HEK293 (cell line): Measurements from ENCODE around the gene CEP72.

Experiments
- CTCF ChIA-PET: fragments of 350-600 bp; formaldehyde crosslinking; extraction: SDS; loops from one replicate; lab custom pipeline; 2021; ENCODE audit warnings: antibody characterized with exemption; lab: Yijun Ruan, JAX
- POLR2A ChIA-PET: fragments of 300-600 bp; formaldehyde crosslinking; extraction: SDS; loops from one replicate; lab custom pipeline; 2020; ENCODE audit warnings: antibody characterized with exemption, inconsistent platforms; lab: Yijun Ruan, JAX
- H3K27ac ChIP-seq: fragments of 200-500 bp; sonication (Bioruptor generic); 2 replicates; pipeline ENCODE4 v1.5.1; 2014; ENCODE audit warnings: low read depth, low read length, control low read depth, inconsistent platforms; ENCODE audit errors: extremely low read depth
- H3K36me3 ChIP-seq, 2 experiments: fragments of 200-500 bp in 1 of 2; sonication (Bioruptor generic) in 1 of 2; 1 replicate in 1 of 2; 2 replicates in 1 of 2; pipeline ENCODE4 v1.5.1; 2014 to 2017; ENCODE audit warnings: inconsistent platforms in 2 of 2, low read length in 2 of 2; ENCODE audit not compliant: control insufficient read depth in 2 of 2, insufficient read depth in 1 of 2
- H3K4me1 ChIP-seq: fragments of 200-500 bp; sonication (Bioruptor generic); 2 replicates; pipeline ENCODE4 v1.5.1; 2014; ENCODE audit warnings: mild to moderate bottlenecking, low read length, inconsistent platforms; ENCODE audit not compliant: control insufficient read depth, insufficient read depth
- H3K4me3 ChIP-seq: 2 replicates; pipeline ENCODE4 v1.5.1; 2011; ENCODE audit warnings: low read depth, mild to moderate bottlenecking, control low read depth, low read length, moderate library complexity
- H3K9me3 ChIP-seq: fragments of 200-500 bp; sonication (Bioruptor generic); 2 replicates; pipeline ENCODE4 v1.5.1; 2014; ENCODE audit warnings: low read depth, low read length, inconsistent platforms; ENCODE audit not compliant: control insufficient read depth, insufficient read depth
- FEZF1 ChIP-seq: fragments of 450-650 bp; formaldehyde crosslinking; IDR thresholded peaks from 2 replicates; pipeline ENCODE4 v1.5.1; 2016; ENCODE audit warnings: missing biosample characterization, missing genetic modification characterization
- GLIS2 ChIP-seq: fragments of 450-650 bp; formaldehyde crosslinking; IDR thresholded peaks from 2 replicates; pipeline ENCODE4 v1.5.1; 2016; ENCODE audit warnings: missing biosample characterization, missing genetic modification characterization
- IKZF3 ChIP-seq: fragments of 450-650 bp; IDR thresholded peaks from 2 replicates; pipeline ENCODE4 v1.5.0; 2018; ENCODE audit warnings: missing biosample characterization, mild to moderate bottlenecking, missing genetic modification characterization, moderate library complexity
- INSM2 ChIP-seq: fragments of 450-650 bp; formaldehyde crosslinking; IDR thresholded peaks from 2 replicates; pipeline ENCODE4 v1.5.1; 2016; ENCODE audit warnings: missing biosample characterization, missing genetic modification characterization
- KLF10 ChIP-seq: fragments of 450-650 bp; IDR thresholded peaks from 2 replicates; pipeline ENCODE4 v1.5.1; 2018; ENCODE audit warnings: missing biosample characterization, mild to moderate bottlenecking, missing genetic modification characterization
- SCRT1 ChIP-seq: fragments of 450-650 bp; formaldehyde crosslinking; IDR thresholded peaks from 2 replicates; pipeline ENCODE4 v1.5.1; 2016; ENCODE audit warnings: missing biosample characterization, missing genetic modification characterization, borderline replicate concordance
- SETDB1 ChIP-seq: IDR thresholded peaks from one replicate; pipeline ENCODE4 v1.6.1; 2017; ENCODE audit warnings: mild to moderate bottlenecking, low read length, moderate library complexity, mixed read lengths; ENCODE audit not compliant: insufficient read length
- YY1 ChIP-seq: fragments of 450-650 bp; formaldehyde crosslinking; IDR thresholded peaks from 2 replicates; pipeline ENCODE4 v1.5.1; 2018; ENCODE audit warnings: missing biosample characterization, missing genetic modification characterization
- ZNF146 ChIP-seq: fragments of 450-650 bp; formaldehyde crosslinking; IDR thresholded peaks from 2 replicates; pipeline ENCODE4 v1.5.1; 2016; ENCODE audit warnings: missing biosample characterization, missing genetic modification characterization
- ZNF280D ChIP-seq: fragments of 450-650 bp; formaldehyde crosslinking; IDR thresholded peaks from 2 replicates; pipeline ENCODE4 v1.5.1; 2016; ENCODE audit warnings: missing biosample characterization, missing genetic modification characterization
- ZNF292 ChIP-seq: fragments of 450-650 bp; formaldehyde crosslinking; IDR thresholded peaks from 2 replicates; pipeline ENCODE4 v1.5.1; 2016; ENCODE audit warnings: low read depth, missing biosample characterization, missing genetic modification characterization, borderline replicate concordance
- ZNF391 ChIP-seq: fragments of 450-650 bp; formaldehyde crosslinking; IDR thresholded peaks from 2 replicates; pipeline ENCODE4 v1.5.1; 2016; ENCODE audit warnings: low read depth, missing biosample characterization, missing genetic modification characterization, borderline replicate concordance
- ZNF433 ChIP-seq: fragments of 450-650 bp; formaldehyde crosslinking; IDR thresholded peaks from 2 replicates; pipeline ENCODE4 v1.5.1; 2016; ENCODE audit warnings: missing biosample characterization, missing genetic modification characterization, low read depth
- ZNF530 ChIP-seq: fragments of 450-650 bp; formaldehyde crosslinking; IDR thresholded peaks from 2 replicates; pipeline ENCODE4 v1.5.1; 2016; ENCODE audit warnings: low read depth, missing biosample characterization, missing genetic modification characterization
- ZNF768 ChIP-seq: fragments of 450-650 bp; formaldehyde crosslinking; IDR thresholded peaks from 2 replicates; pipeline ENCODE4 v1.5.1; 2018; ENCODE audit warnings: missing biosample characterization, mild to moderate bottlenecking, missing genetic modification characterization
- ZNF785 ChIP-seq: fragments of 450-650 bp; formaldehyde crosslinking; IDR thresholded peaks from 2 replicates; pipeline ENCODE4 v1.5.1; 2016; ENCODE audit warnings: missing biosample characterization, missing genetic modification characterization
- ZNF791 ChIP-seq: fragments of 450-650 bp; formaldehyde crosslinking; IDR thresholded peaks from 2 replicates; pipeline ENCODE4 v1.5.1; 2016; ENCODE audit warnings: missing biosample characterization, missing genetic modification characterization
- TF ChIP-seq, protein P1 (sequence below): fragments of 450-650 bp; formaldehyde crosslinking; IDR thresholded peaks from 2 replicates; pipeline ENCODE4 v1.5.1; 2016; ENCODE audit warnings: missing biosample characterization, missing genetic modification characterization, low read depth
- TF ChIP-seq, protein P2 (sequence below): fragments of 450-650 bp; formaldehyde crosslinking; IDR thresholded peaks from 2 replicates; pipeline ENCODE4 v1.5.1; 2017; ENCODE audit warnings: missing biosample characterization, missing genetic modification characterization
- TF ChIP-seq, protein P3 (sequence below): fragments of 450-650 bp; formaldehyde crosslinking; IDR thresholded peaks from 2 replicates; pipeline ENCODE4 v1.5.1; 2016; ENCODE audit warnings: missing biosample characterization, missing genetic modification characterization, borderline replicate concordance

Gene CEP72

DNA sequence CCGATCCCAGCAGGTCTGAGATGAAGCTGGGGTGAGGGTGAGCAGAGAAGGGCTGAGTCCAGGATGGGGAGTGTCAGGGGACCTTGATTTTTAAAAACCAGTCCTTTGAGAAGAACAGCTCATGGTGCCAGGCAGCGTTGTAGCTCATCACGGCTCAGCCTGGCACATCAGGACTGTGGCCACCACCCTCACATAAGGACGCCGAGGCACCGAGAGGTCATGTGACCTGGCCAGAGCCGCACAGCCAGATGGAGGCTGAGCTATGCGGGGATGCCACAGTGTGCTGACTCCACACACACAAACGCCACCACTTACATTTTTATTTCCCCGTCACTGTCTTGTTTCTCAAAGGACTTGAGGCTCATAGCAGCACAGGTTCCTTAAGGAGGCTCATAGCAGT, 32.9 kb upstream of the CEP72 start (continued):
- no peak for TF ChIP-seq ZNF785 (tag by site-specific recombination)
- TF ChIP-seq, protein P1, sequence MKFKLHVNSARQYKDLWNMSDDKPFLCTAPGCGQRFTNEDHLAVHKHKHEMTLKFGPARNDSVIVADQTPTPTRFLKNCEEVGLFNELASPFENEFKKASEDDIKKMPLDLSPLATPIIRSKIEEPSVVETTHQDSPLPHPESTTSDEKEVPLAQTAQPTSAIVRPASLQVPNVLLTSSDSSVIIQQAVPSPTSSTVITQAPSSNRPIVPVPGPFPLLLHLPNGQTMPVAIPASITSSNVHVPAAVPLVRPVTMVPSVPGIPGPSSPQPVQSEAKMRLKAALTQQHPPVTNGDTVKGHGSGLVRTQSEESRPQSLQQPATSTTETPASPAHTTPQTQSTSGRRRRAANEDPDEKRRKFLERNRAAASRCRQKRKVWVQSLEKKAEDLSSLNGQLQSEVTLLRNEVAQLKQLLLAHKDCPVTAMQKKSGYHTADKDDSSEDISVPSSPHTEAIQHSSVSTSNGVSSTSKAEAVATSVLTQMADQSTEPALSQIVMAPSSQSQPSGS (tag by site-specific recombination) = no peak
- TF ChIP-seq, protein P2, sequence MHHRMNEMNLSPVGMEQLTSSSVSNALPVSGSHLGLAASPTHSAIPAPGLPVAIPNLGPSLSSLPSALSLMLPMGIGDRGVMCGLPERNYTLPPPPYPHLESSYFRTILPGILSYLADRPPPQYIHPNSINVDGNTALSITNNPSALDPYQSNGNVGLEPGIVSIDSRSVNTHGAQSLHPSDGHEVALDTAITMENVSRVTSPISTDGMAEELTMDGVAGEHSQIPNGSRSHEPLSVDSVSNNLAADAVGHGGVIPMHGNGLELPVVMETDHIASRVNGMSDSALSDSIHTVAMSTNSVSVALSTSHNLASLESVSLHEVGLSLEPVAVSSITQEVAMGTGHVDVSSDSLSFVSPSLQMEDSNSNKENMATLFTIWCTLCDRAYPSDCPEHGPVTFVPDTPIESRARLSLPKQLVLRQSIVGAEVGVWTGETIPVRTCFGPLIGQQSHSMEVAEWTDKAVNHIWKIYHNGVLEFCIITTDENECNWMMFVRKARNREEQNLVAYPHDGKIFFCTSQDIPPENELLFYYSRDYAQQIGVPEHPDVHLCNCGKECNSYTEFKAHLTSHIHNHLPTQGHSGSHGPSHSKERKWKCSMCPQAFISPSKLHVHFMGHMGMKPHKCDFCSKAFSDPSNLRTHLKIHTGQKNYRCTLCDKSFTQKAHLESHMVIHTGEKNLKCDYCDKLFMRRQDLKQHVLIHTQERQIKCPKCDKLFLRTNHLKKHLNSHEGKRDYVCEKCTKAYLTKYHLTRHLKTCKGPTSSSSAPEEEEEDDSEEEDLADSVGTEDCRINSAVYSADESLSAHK (tag by site-specific recombination) = no peak
- no peak for TF ChIP-seq SCRT1 (tag by site-specific recombination)
- no peak for TF ChIP-seq KLF10 (tag by site-specific recombination)
- no peak for TF ChIP-seq IKZF3 (tag by site-specific recombination)
- TF ChIP-seq, protein P3, sequence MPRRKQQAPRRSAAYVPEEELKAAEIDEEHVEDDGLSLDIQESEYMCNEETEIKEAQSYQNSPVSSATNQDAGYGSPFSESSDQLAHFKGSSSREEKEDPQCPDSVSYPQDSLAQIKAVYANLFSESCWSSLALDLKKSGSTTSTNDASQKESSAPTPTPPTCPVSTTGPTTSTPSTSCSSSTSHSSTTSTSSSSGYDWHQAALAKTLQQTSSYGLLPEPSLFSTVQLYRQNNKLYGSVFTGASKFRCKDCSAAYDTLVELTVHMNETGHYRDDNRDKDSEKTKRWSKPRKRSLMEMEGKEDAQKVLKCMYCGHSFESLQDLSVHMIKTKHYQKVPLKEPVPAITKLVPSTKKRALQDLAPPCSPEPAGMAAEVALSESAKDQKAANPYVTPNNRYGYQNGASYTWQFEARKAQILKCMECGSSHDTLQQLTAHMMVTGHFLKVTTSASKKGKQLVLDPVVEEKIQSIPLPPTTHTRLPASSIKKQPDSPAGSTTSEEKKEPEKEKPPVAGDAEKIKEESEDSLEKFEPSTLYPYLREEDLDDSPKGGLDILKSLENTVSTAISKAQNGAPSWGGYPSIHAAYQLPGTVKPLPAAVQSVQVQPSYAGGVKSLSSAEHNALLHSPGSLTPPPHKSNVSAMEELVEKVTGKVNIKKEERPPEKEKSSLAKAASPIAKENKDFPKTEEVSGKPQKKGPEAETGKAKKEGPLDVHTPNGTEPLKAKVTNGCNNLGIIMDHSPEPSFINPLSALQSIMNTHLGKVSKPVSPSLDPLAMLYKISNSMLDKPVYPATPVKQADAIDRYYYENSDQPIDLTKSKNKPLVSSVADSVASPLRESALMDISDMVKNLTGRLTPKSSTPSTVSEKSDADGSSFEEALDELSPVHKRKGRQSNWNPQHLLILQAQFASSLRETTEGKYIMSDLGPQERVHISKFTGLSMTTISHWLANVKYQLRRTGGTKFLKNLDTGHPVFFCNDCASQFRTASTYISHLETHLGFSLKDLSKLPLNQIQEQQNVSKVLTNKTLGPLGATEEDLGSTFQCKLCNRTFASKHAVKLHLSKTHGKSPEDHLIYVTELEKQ = no peak
- TF ChIP-seq ZNF391 (tag by site-specific recombination) = no peak

DNA sequence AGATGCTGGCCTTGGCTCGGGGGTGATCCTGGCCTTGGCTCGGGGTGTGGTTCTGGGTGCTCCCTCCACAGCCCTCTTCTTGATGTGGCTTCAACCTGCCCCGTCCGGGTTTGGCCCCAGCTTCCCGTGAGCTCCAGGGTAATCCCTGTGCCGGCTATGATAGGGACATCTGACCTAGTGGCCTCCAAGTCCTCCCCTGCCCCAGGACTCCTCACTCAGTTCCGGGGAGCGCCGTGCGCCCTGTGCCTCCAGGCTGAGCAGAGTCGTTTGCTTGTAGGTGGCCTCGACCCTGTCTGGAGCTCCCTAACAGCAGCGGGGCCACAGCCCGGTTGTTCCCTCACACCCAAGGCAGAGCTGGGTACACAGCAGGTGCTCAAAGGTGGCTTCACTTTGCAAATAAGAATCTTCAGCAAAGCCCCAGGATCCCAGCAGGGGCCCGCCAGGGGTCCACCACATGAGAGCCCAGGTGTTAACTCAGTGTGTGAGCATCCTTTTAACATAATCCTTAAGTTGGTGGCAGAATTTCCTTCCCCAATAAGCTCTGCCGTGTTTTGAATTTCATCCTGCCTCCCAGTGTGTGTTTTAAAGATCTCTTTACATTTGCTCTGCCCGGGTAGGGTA, 32.3 kb upstream of the CEP72 start:
- ChIA-PET CTCF (interaction anchor here (0.6 to 1.0 kb wide), 5 partner anchors 14 to 579 kb away, joined by 3 read pairs; no protein-coding TSS in a partner anchor), POLR2A (no interaction called here)
- H3K4me1 ChIP-seq = no peaks in the 10 kb centered on the region
- no peak overlapping the region for H3K4me3 ChIP-seq
- TF ChIP-seq ZNF768 (tag by site-specific recombination) (no peak), YY1 (tag by site-specific recombination) (no peak)
- TF ChIP-seq, all 188 proteins: peak for 0
- no peaks in the 10 kb centered on the region for H3K36me3 ChIP-seq
- H3K9me3 ChIP-seq = peaks cover 2% of the 10 kb centered on the region
- no peak overlapping the region for H3K27ac ChIP-seq

DNA sequence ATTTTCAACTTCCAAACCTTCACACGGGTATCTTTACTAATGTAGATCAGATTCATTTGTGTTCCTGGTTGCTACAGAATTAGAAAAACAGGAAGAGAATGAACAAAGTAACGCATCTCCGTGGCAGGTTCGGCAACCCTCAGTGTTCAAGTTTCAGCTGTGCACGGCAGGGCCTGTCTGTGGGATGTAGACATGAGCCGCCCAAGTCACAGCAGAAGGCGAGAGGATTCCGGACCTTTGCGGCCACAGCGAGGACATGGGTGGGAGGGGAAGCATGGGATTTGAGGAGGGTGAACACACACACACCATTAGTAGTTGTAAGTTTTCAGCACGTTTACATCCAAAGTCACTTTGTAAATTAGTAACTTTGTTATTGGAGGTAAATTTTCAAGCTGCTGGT, 31.7 kb upstream of the CEP72 start:
- ChIA-PET CTCF (interaction anchor here (0.9 kb wide), 1 partner anchor 14 kb away, joined by 3 read pairs; no protein-coding TSS in a partner anchor), POLR2A (no interaction called here)
- H3K9me3 ChIP-seq = peaks cover 2% of the 10 kb centered on the region
- H3K36me3 ChIP-seq = no peaks in the 10 kb centered on the region
- no peak overlapping the region for H3K4me3 ChIP-seq
- H3K27ac ChIP-seq = no peak overlapping the region
- no peaks in the 10 kb centered on the region for H3K4me1 ChIP-seq
- no peak for TF ChIP-seq ZNF530 (tag by site-specific recombination)
- TF ChIP-seq GLIS2 (tag by site-specific recombination) = no peak
- no peak for TF ChIP-seq ZNF791
- no peak for TF ChIP-seq ZNF146 (tag by site-specific recombination)
- TF ChIP-seq FEZF1 (tag by site-specific recombination) = no peak
- TF ChIP-seq ZNF280D (tag by site-specific recombination) = no peak
- no peak for TF ChIP-seq SETDB1
- no peak for TF ChIP-seq ZNF292 (tag by site-specific recombination)
- no peak for TF ChIP-seq INSM2 (tag by site-specific recombination)
- no peak for TF ChIP-seq ZNF433
